DMS53 treated with DMSO at 0.1 percent for 48 hours (cell line): ENCODE data around the gene TTC39C.

Experiments
- DNase-seq: peaks from one replicate; lab custom pipeline; 2025; ENCODE audit not compliant: unreplicated experiment; lab: John Stamatoyannopoulos, UW

TTC39C gene

GRCh38 chr18:24181806-24182205 is 167.3 kb downstream of the TTC39C start:
- no peak for DNase-seq
